ENCODE measurements around the gene ZDHHC8.

Gene ZDHHC8

GRCh38 chr22:20184501-20185165, 53.0 kb downstream of the ZDHHC8 start:
- Histone ChIP-seq H3K27me3 (ENCODE audit: insufficient read depth, low read length, poor library complexity) (no peaks in the 10 kb centered on the region), H3K27ac (ENCODE audit: low read length) (no peak overlapping the region), H3K9ac (ENCODE audit: low read depth, low read length) (no peak overlapping the region), H2AFZ (ENCODE audit: low read depth, low read length) (no peak overlapping the region), H3K79me2 (ENCODE audit: insufficient read depth, low read length) (no peaks in the 10 kb centered on the region), H4K20me1 (ENCODE audit: insufficient read depth, low read length) (no peaks in the 10 kb centered on the region), H3K4me3 (ENCODE audit: low read depth in 1 of 2, low read length in 2 of 2) (no peak overlapping the region), H3K4me2 (ENCODE audit: insufficient read depth, low read length) (no peak overlapping the region), H3K36me3 (ENCODE audit: insufficient read depth, low read length) (no peaks in the 10 kb centered on the region), H3K9me3 (ENCODE audit: insufficient read depth, low read length, severe bottlenecking) (no peaks in the 10 kb centered on the region), H3K4me1 (ENCODE audit: insufficient read depth, low read length) (no peaks in the 10 kb centered on the region)
- TF ChIP-seq EZH2 (IDR thresholded peaks at IDR 0.05; ENCODE audit: borderline replicate concordance, low read depth, low read length, severe bottlenecking): no peak
- TF ChIP-seq CTCF (IDR thresholded peaks at IDR 0.05; ENCODE audit: borderline replicate concordance, extremely low read depth, low read length, poor library complexity, severe bottlenecking): no peak
- ATAC-seq (ENCODE audit: insufficient read depth, low read depth) (no peak), DNase-seq (no peak)

- Histone ChIP-seq H3K4me3 (ENCODE audit: low read depth in 1 of 2, low read length in 2 of 2) (no peak overlapping the region), H3K27me3 (ENCODE audit: insufficient read depth, low read length, poor library complexity) (no peaks in the 10 kb centered on the region), H3K4me1 (ENCODE audit: insufficient read depth, low read length) (no peaks in the 10 kb centered on the region), H3K9me3 (ENCODE audit: insufficient read depth, low read length, severe bottlenecking) (no peaks in the 10 kb centered on the region), H4K20me1 (ENCODE audit: insufficient read depth, low read length) (no peaks in the 10 kb centered on the region), H2AFZ (ENCODE audit: low read depth, low read length) (no peak overlapping the region), H3K9ac (ENCODE audit: low read depth, low read length) (no peak overlapping the region), H3K27ac (ENCODE audit: low read length) (no peak overlapping the region), H3K36me3 (ENCODE audit: insufficient read depth, low read length) (no peaks in the 10 kb centered on the region), H3K4me2 (ENCODE audit: insufficient read depth, low read length) (no peak overlapping the region), H3K79me2 (ENCODE audit: insufficient read depth, low read length) (no peaks in the 10 kb centered on the region)
- DNase-seq (no peak), ATAC-seq (ENCODE audit: insufficient read depth, low read depth) (no peak)
- TF ChIP-seq EZH2 (IDR thresholded peaks at IDR 0.05; ENCODE audit: borderline replicate concordance, low read depth, low read length, severe bottlenecking) (no peak), CTCF (IDR thresholded peaks at IDR 0.05; ENCODE audit: borderline replicate concordance, extremely low read depth, low read length, poor library complexity, severe bottlenecking) (no peak)
These were observed 54.1 kb downstream of the ZDHHC8 start for GRCh38 chr22:20185750-20186149.

- H3K4me2 ChIP-seq (ENCODE audit: insufficient read depth, low read length): no peak overlapping the region
- H4K20me1 ChIP-seq (ENCODE audit: insufficient read depth, low read length): no peaks in the 10 kb centered on the region
- H3K27me3 ChIP-seq (ENCODE audit: insufficient read depth, low read length, poor library complexity): no peaks in the 10 kb centered on the region
- no peaks in the 10 kb centered on the region for H3K79me2 ChIP-seq (ENCODE audit: insufficient read depth, low read length)
- no peak overlapping the region for H3K4me3 ChIP-seq (ENCODE audit: low read depth in 1 of 2, low read length in 2 of 2)
- no peaks in the 10 kb centered on the region for H3K36me3 ChIP-seq (ENCODE audit: insufficient read depth, low read length)
- no peak overlapping the region for H3K27ac ChIP-seq (ENCODE audit: low read length)
- no peaks in the 10 kb centered on the region for H3K4me1 ChIP-seq (ENCODE audit: insufficient read depth, low read length)
- TF ChIP-seq EZH2 (IDR thresholded peaks at IDR 0.05; ENCODE audit: borderline replicate concordance, low read depth, low read length, severe bottlenecking) (no peak), CTCF (IDR thresholded peaks at IDR 0.05; ENCODE audit: borderline replicate concordance, extremely low read depth, low read length, poor library complexity, severe bottlenecking) (peak; percentile 15)
- H3K9ac ChIP-seq (ENCODE audit: low read depth, low read length): no peak overlapping the region
- H2AFZ ChIP-seq (ENCODE audit: low read depth, low read length): no peak overlapping the region
- no peaks in the 10 kb centered on the region for H3K9me3 ChIP-seq (ENCODE audit: insufficient read depth, low read length, severe bottlenecking)
- DNase-seq (no peak), ATAC-seq (ENCODE audit: insufficient read depth, low read depth) (no peak)
These were observed 54.7 kb downstream of the ZDHHC8 start for GRCh38 chr22:20186183-20186870.
